ENCODE data around the gene PEAR1.

Gene PEAR1

DNA sequence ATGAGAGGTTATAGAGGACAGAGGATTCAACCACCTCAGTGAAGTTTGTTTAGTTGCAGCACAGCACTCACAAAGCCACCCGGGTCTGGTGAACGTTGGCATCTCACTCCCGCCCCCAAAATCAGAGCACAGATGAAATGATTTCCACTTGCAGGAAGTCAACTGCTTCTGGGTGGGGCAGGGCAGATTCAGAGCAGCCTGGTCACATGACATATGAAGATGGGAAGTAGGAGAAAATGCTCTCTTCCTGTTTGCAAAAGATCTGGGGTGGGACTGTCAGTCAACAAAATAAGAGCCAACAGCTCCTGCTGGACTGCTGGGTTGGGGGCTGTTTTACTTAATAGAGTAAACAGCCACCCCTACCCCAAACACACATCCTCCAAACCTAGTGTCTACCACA, 70.1 kb downstream of the PEAR1 start:
- no peak for DNase-seq (ENCODE audit: low read depth in 2 of 2)

DNA sequence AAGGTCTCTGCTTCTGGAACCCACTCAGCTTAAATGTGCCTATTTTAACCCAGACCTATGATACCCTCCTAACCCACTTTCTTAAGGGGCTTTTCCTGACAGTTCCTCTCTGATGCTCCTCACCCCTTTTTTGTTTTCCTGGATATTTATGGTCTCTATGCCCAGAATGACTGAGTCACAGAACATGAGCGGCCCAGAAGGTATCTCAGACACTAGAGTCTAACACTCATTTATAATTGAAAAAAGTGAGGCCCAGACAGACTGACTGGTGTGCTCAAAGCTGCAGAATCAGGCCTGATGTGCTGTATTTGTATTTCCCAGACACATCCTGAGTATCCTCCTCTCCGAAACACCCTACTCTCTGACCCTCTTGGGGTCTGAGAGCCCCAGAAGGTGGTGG, 70.9 kb downstream of the PEAR1 start:
- DNase-seq (ENCODE audit: low read depth in 2 of 2): no peak
